IPS-18c (cell line): ENCODE measurements around the gene BAIAP3.

Experiments
- H3K4me3 ChIP-seq: 2 replicates; pipeline ENCODE4 v1.7.0; 2013; ENCODE audit warnings: low read depth, mild to moderate bottlenecking, low read length, moderate library complexity; ENCODE audit not compliant: insufficient read depth
- H3K9me3 ChIP-seq: one replicate; pipeline ENCODE4 v1.6.1; 2013; ENCODE audit warnings: mild to moderate bottlenecking, low read length, moderate library complexity; ENCODE audit not compliant: control insufficient read depth, insufficient read depth

BAIAP3 gene

GRCh38 chr16:1337486-1337885 lies 4.0 kb downstream of the BAIAP3 start:
- no peak overlapping the region for H3K4me3 ChIP-seq

DNA sequence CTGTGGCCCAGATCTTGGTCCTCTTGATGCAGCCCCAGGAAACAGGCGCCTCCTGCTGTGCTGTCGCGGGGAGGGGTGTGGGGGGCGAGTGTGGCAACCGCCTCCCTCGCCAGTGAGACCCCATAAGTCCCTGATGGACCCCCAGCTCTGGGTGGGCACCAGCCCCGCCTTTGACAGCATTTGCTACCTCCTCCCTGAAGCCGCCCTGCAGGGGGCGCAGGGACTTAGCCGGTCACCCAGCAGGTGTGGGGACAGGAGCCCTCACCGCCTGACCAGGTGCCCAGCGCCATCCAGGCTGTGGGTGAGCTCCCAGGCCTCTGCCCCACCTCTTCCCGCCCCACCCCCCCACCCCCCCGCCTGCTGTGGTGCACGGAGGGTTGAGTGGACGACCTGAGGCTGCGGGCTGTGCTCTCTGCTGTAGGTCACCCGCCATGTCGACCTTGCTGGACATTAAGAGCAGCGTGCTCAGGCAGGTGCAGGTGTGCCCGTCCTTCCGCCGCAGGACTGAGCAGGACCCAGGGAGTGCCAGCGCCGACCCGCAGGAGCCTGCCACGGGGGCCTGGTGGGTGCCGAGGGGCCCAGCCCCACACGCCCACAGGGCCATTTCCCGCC lies 4.8 kb downstream of the BAIAP3 start:
- no peak overlapping the region for H3K4me3 ChIP-seq
- H3K9me3 ChIP-seq = no peaks in the 10 kb centered on the region

More at GRCh38 chr16:1337486-1337885, 4.0 kb downstream of the BAIAP3 start:
- no peaks in the 10 kb centered on the region for H3K9me3 ChIP-seq

GRCh38 chr16:1338855-1339675 lies 5.6 kb downstream of the BAIAP3 start:
- Histone ChIP-seq H3K9me3 (no peaks in the 10 kb centered on the region), H3K4me3 (no peak overlapping the region)

- H3K4me3 ChIP-seq = no peak overlapping the region
- no peaks in the 10 kb centered on the region for H3K9me3 ChIP-seq
These were observed 7.5 kb downstream of the BAIAP3 start for GRCh38 chr16:1340730-1341494.

- Histone ChIP-seq H3K4me3 (no peak overlapping the region), H3K9me3 (no peaks in the 10 kb centered on the region)
These were observed 8.3 kb downstream of the BAIAP3 start for GRCh38 chr16:1341495-1342420.

DNA sequence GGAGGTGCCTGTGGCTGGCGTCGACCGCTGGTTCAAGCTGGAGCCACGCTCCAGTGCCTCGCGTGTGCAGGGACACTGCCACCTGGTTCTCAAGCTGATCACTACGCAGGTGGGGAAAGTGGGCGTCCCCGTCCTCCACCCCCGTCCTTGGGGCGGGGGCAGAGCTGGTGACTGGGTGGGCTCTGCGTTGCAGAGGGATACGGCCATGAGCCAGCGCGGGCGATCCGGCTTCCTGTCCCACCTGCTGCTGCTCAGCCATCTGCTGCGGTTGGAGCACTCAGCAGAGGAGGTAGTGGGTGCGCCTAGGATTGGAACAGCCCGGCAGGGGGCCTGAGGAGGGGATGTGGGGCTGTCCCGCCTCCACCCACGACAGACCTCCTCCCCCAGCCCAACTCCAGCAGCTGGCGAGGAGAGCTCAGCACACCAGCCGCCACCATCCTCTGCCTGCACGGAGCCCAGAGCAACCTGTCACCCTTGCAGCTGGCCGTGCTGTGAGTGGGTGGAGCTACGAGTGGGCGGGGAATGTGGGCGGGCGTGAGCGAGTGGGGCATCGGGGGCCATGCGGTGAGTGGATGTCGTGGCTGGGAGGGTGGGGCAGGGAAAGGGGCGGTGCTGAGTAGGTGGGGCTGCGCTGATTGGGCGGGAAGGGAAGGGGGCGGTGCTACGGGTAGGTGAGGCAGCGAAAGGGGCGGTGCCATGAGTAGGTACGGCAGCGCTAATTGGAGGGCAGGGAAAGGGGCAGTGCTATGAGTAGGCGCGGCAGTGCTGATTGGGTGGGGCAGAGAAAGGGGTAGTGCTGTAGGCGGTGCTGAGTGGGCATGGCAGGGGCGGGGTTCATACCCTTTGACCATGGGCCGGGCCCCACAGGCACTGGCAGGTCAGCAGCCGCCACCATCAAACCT lies 9.3 kb downstream of the BAIAP3 start:
- peak overlapping the region; percentile 46 for H3K4me3 ChIP-seq

DNA sequence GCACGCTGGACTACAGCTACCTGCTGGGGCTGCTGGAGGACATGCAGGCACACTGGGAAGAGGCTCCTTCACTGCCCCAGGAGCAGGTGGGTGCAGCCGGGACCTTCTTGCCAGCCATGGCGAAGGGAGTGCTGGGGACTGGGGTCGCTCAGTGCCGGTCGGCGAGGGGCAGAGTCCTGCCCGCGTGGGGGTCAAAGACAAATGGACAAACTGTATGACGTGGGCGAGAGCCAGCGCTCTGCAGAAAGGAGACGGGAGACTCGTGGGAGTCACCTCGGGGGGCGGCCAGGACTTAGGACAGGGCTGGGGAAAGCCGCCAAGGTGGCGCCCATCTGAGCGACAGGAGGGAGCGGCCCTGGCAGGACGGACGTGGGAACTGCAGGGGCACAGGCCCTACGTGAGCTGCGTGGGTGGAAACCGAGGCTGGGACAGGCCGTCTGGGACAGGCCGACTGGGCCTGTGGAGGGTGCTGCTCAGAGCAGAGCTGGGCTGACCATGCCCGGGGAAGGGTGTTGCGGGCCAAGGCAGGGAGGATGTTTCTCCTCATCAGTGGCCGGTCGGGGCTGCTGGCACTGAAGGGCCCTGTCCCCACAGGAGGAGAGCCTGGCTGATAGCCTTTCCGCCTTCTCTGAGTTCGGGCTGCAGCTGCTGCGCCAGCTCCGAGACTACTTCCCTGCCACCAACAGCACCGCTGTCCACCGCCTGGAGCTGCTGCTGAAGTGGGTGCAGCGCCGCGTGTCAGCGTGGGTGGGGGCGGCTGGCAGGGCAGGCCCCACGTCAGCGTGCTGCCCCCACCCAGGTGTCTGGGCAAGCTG lies 10.2 kb downstream of the BAIAP3 start:
- Histone ChIP-seq H3K9me3 (no peaks in the 10 kb centered on the region), H3K4me3 (peak overlapping the region; percentile 46; the same call in 1 of the 2 replicates)

More for the DNA sequence above, 9.3 kb downstream of the BAIAP3 start:
- H3K9me3 ChIP-seq = no peaks in the 10 kb centered on the region

DNA sequence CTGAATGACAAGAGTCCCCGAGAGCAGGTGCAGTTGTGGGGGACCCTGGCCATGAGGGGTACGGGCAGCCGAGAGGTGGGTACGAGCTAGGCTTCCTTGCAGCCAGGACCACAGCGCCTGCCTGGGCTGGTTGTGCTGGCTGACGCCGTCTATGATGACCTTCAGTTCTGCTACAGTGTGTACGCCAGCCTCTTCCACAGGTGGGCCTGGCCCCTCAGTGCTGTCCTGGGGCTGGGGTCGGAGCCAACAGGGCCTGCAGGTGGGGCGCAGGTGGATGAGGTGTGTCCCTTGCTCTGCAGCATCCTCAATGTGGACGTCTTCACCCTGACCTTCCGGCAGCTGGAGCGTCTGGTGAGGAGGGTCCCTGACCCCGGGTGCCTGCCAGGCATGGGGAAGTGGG lies 11.1 kb downstream of the BAIAP3 start:
- H3K4me3 ChIP-seq = no peak overlapping the region
- H3K9me3 ChIP-seq = no peaks in the 10 kb centered on the region

DNA sequence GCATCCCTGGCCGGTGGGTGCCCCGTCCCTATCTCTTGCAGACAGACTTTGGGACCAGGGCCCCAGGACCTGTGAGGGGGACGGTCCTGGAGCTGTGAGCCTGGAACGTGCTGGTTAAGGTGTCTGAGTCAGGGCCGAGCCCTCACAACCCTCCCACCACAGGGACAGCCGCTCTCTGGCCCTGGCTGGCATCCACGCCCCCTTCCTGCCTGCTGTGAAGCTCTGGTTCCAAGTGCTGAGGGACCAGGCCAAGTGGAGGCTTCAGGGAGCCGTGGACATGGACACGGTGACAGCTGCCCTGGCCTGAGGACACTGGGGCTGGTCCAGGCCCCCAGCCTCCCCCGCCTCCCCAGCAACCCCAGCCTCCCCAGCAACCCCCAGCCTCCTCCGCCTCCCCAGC lies 11.6 kb downstream of the BAIAP3 start:
- Histone ChIP-seq H3K4me3 (no peak overlapping the region), H3K9me3 (no peaks in the 10 kb centered on the region)

DNA sequence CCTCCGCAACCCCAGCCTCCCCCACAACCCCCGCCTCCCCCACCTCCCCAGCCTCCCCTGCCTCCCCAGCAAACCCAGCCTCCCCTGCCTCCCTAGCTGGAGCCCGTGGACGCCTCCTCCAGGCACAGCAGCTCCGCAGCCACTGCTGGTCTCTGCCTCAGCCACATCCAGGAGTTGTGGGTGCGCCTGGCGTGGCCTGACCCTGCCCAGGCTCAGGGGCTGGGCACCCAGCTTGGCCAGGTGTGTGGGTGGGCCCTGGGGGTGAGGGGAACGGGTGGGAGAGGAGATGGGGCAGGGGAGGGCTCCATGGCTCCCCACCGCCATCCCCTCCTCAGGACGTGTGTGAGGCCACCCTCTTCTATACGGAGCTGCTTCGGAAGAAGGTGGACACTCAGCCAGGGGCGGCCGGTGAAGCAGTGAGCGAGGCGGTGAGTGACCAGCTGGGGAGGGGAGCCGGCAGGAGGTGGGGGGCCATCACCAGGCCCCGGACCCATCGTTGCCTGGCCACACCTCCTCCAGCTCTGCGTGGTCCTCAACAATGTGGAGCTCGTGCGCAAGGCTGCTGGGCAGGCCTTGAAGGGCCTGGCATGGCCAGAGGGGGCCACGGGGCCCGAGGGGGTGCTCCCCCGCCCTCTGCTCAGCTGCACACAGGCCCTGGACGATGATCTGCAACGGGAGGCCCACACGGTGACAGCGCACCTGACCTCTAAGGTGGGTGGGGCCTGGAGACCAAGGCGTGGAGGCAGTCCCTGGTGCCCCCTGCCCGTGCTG lies 12.4 kb downstream of the BAIAP3 start:
- H3K4me3 ChIP-seq = no peak overlapping the region
- H3K9me3 ChIP-seq = no peaks in the 10 kb centered on the region

DNA sequence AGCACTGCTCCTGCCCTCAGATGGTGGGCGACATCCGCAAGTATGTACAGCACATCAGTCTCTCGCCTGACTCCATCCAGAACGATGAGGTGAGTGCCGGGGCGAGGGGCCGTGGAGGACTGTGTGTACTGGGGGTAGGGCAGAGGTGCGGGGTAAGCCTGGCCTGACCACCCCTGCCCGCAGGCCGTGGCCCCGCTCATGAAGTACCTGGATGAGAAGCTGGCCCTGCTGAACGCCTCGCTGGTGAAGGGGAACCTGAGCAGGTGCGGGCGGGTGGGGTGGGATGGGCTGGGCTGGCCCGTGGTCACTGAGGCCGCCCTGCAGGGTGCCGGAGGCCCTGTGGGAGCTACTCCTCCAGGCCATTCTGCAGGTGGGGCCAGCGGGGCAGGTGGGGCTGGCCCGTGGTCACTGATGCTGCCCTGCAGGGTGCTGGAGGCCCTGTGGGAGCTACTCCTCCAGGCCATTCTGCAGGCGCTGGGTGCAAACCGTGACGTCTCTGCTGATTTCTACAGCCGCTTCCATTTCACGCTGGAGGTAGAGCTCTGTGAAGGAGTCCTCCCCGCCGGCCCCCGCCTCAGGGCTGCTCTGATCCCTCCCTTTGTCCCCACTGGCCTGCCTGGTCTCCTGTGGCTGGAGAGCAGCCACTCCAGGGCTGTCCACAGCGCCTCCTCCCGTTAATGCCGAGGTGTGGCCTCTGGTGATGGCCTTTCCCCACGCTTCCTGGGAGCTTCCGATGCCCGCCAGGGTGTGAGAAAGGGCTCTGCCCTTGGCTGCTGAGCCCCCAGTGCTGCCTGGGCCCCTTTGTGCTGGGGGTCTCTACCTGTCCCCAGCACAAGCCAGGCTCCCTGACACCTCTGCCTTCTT lies 13.2 kb downstream of the BAIAP3 start:
- no peaks in the 10 kb centered on the region for H3K9me3 ChIP-seq
- H3K4me3 ChIP-seq = no peak overlapping the region

- no peaks in the 10 kb centered on the region for H3K9me3 ChIP-seq
- H3K4me3 ChIP-seq = no peak overlapping the region
These were observed 13.9 kb downstream of the BAIAP3 start for GRCh38 chr16:1347286-1347855.

DNA sequence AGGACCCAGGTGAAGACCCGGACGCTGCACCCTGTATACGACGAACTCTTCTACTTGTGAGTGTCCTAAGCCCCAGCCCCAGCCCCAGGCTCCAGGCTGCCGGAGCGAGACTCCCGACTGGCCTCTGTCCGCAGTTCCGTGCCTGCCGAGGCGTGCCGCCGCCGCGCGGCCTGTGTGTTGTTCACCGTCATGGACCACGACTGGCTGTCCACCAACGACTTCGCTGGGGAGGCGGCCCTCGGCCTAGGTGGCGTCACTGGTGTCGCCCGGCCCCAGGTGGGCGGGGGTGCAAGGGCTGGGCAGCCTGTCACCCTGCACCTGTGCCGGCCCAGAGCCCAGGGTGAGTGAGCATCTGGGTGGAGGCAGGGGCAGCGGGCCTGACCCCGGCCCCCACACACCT lies 14.5 kb downstream of the BAIAP3 start:
- Histone ChIP-seq H3K9me3 (no peaks in the 10 kb centered on the region), H3K4me3 (no peak overlapping the region)

GRCh38 chr16:1348441-1348840 lies 15.0 kb downstream of the BAIAP3 start:
- no peaks in the 10 kb centered on the region for H3K9me3 ChIP-seq
- no peak overlapping the region for H3K4me3 ChIP-seq
